ENCODE results near the gene MPND. TPM values are rescaled to one million over a fixed set of nuclear protein-coding genes. Genes with fewer than 3 reads are reported as not detected.

Gene MPND
- total and polyA plus RNA-seq, 2 of the 13 experiments (the other 11 are each of a cell fraction or from before 2014, with no cell fraction given), result 10.8 to 15.8 TPM

GRCh38 chr19:4342615-4343369, 570 bp upstream of the MPND start (continued):
- no peak for TF ChIP-seq RELA (CRISPR knock-in tag; IDR thresholded peaks at IDR 0.05)
- no peak for TF ChIP-seq RAD51 (IDR thresholded peaks at IDR 0.05; ENCODE audit: borderline replicate concordance)
- TF ChIP-seq CSRNP2 (CRISPR knock-in tag; conservative IDR thresholded peaks at IDR 0.05; ENCODE audit: low read depth), result no peak
- TF ChIP-seq ZNF766 (CRISPR knock-in tag; IDR thresholded peaks at IDR 0.05; ENCODE audit: borderline replicate concordance), result no peak; the same call in 1 of the 2 replicates
- TF ChIP-seq POLR2G (IDR thresholded peaks at IDR 0.05; ENCODE audit: low read depth, low read length), result peak; percentile 96
- TF ChIP-seq ZBTB26 (CRISPR knock-in tag; IDR thresholded peaks at IDR 0.05; ENCODE audit: borderline replicate concordance), result no peak
- peak; percentile 60 for TF ChIP-seq XRCC5 (optimal IDR thresholded peaks at IDR 0.05; ENCODE audit: low read length)
- 0 out of 2 replicates have a peak, but pooled peaks have one; percentile 36 for TF ChIP-seq ZNF431 (CRISPR knock-in tag; IDR thresholded peaks at IDR 0.05; ENCODE audit: borderline replicate concordance, low read depth)
- TF ChIP-seq ZNF275 (CRISPR knock-in tag; IDR thresholded peaks at IDR 0.05; ENCODE audit: borderline replicate concordance), result no peak
- no peak for TF ChIP-seq KLF13 (CRISPR knock-in tag; IDR thresholded peaks at IDR 0.05)
- TF ChIP-seq ZNF530 (CRISPR knock-in tag; IDR thresholded peaks at IDR 0.05; ENCODE audit: low read depth), result peak; percentile 83; the same call in 1 of the 2 replicates
- TF ChIP-seq, protein P1, sequence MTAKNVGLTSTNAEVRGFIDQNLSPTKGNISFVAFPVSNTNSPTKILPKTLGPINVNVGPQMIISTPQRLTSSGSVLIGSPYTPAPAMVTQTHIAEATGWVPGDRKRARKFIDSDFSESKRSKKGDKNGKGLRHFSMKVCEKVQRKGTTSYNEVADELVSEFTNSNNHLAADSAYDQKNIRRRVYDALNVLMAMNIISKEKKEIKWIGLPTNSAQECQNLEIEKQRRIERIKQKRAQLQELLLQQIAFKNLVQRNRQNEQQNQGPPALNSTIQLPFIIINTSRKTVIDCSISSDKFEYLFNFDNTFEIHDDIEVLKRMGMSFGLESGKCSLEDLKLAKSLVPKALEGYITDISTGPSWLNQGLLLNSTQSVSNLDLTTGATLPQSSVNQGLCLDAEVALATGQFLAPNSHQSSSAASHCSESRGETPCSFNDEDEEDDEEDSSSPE (CRISPR knock-in tag; IDR thresholded peaks at IDR 0.05), result no peak
- TF ChIP-seq ZIK1 (CRISPR knock-in tag; IDR thresholded peaks at IDR 0.05; ENCODE audit: borderline replicate concordance, low read depth), result no peak
- TF ChIP-seq NR2F1 (CRISPR knock-in tag; IDR thresholded peaks at IDR 0.05), result no peak
- peak; percentile 70; the same call in 1 of the 2 replicates for TF ChIP-seq MYC (CRISPR knock-in tag; IDR thresholded peaks at IDR 0.05; ENCODE audit: borderline replicate concordance)
- no peak for TF ChIP-seq ZNF672 (CRISPR knock-in tag; IDR thresholded peaks at IDR 0.05)
- no peak for TF ChIP-seq ZFP62 (CRISPR knock-in tag; IDR thresholded peaks at IDR 0.05)
- no peak for TF ChIP-seq PRDM4 (CRISPR knock-in tag; IDR thresholded peaks at IDR 0.05; ENCODE audit: borderline replicate concordance)
- peak; percentile 37; the same call in 1 of the 2 replicates for TF ChIP-seq ZNF558 (CRISPR knock-in tag; IDR thresholded peaks at IDR 0.05; ENCODE audit: borderline replicate concordance)
- peak; percentile 87 for TF ChIP-seq CREB1 (IDR thresholded peaks at IDR 0.05)
- peak; percentile 91 for TF ChIP-seq CREB1 (CRISPR knock-in tag; IDR thresholded peaks at IDR 0.05)
- TF ChIP-seq ZSCAN20 (CRISPR knock-in tag; IDR thresholded peaks at IDR 0.05; ENCODE audit: borderline replicate concordance), result no peak

All from HepG2 (cell line).